ENCODE results near the gene BUD23. TPM values are rescaled to one million over a fixed set of nuclear protein-coding genes. Genes with fewer than 3 reads are reported as not detected.

The BUD23 gene
- total RNA-seq = 33.9 and 36.8 TPM in 2 replicates

GRCh38 chr7:73683056-73683787 is at the start of gene BUD23, which contains the start of gene DNAJC30:
Gene BUD23, plus strand, starts transcription at chr7:73683597. Its CDS starts 29 bp downstream, at chr7:73683626.
Gene DNAJC30, minus strand, starts transcription at chr7:73683453. Its CDS starts 30 bp downstream, at chr7:73683423.

GRCh38 chr7:73667344-73668102 is 15.9 kb upstream of the BUD23 start, which contains the start of gene VPS37D:
Gene VPS37D, plus strand, starts transcription at chr7:73667831. Its CDS starts 128 bp downstream, at chr7:73667959.

GRCh38 chr7:73718905-73719805 is 35.8 kb downstream of the BUD23 start, which contains the start of gene STX1A:
Gene STX1A, minus strand, starts transcription at chr7:73719669. Its CDS starts 38 bp downstream, at chr7:73719631.

GRCh38 chr7:73738612-73739386 is 55.4 kb downstream of the BUD23 start, which contains the start of gene ABHD11:
Gene ABHD11, minus strand, starts transcription at chr7:73738802. Its CDS starts 32 bp downstream, at chr7:73738770.

Small RNA genes lying within 50 kb of the gene (small RNA-seq; reads per million reads assigned to genes)
- gene MIR4284 (ENCODE audit: low replicate concordance) = 0.33 reads per million, percentile 3 among the genes with 10 or more reads in this experiment
- gene RN7SL265P (ENCODE audit: low replicate concordance) = not detected

Other genes starting within 250 kb of the BUD23 start
- gene FZD9, start 249.8 kb upstream of the BUD23 start, total RNA-seq = 1.0 and 1.5 TPM in 2 replicates
- 57.3 and 72.7 TPM in 2 replicates for gene BAZ1B, start 161.3 kb upstream of the BUD23 start, total RNA-seq
- gene BCL7B, start 125.9 kb upstream of the BUD23 start, total RNA-seq = 47.2 and 48.6 TPM in 2 replicates
- gene TBL2, start 105.0 kb upstream of the BUD23 start, total RNA-seq = 81.9 and 90.8 TPM in 2 replicates
- not detected in 2 replicates for gene MLXIPL, start 59.1 kb upstream of the BUD23 start, total RNA-seq
- 2.0 and 3.5 TPM in 2 replicates for gene VPS37D, start 15.8 kb upstream of the BUD23 start, total RNA-seq
- 2.6 and 3.9 TPM in 2 replicates for gene DNAJC30, start 144 bp upstream of the BUD23 start, total RNA-seq
- 11.8 and 30.2 TPM in 2 replicates for gene STX1A, start 36.1 kb downstream of the BUD23 start, total RNA-seq
- gene ABHD11, start 55.2 kb downstream of the BUD23 start, total RNA-seq = 11.4 and 19.5 TPM in 2 replicates
- not detected in 2 replicates for gene CLDN3, start 86.7 kb downstream of the BUD23 start, total RNA-seq
- gene CLDN4, start 147.4 kb downstream of the BUD23 start, total RNA-seq = 0.22 TPM in 1 of 2 replicates, not detected in the other
- 1.1 and 2.4 TPM in 2 replicates for gene METTL27, start 158.9 kb downstream of the BUD23 start, total RNA-seq
- not detected in 2 replicates for gene TMEM270, start 177.6 kb downstream of the BUD23 start, total RNA-seq

All from placental pericyte (primary cell).